NCI-H345 treated with DMSO at 0.1 percent for 48 hours (cell line): ENCODE results near the gene ALX1.
"Not testable (repeated sequence)": the region's sequence is repeated elsewhere in the genome, so short reads cannot be mapped to it uniquely, and the experiment has no call there.

ENCODE experiments used
- DNase-seq: peaks from one replicate; lab custom pipeline; 2025; ENCODE audit not compliant: unreplicated experiment; lab: John Stamatoyannopoulos, UW

Gene ALX1

GRCh38 chr12:85299053-85299452 lies 19.0 kb downstream of the ALX1 start:
- DNase-seq, result no peak

GRCh38 chr12:85301051-85301450 lies 21.0 kb downstream of the ALX1 start:
- no peak for DNase-seq

- DNase-seq, result no peak
Observed at GRCh38 chr12:85308374-85308773, 28.4 kb downstream of the ALX1 start.

GRCh38 chr12:85309125-85309566 lies 29.1 kb downstream of the ALX1 start:
- DNase-seq, result no peak

GRCh38 chr12:85310025-85310424 lies 30.0 kb downstream of the ALX1 start:
- DNase-seq, result no peak

- DNase-seq, result no peak
Observed at GRCh38 chr12:85310456-85311076, 30.5 kb downstream of the ALX1 start.

- not testable (repeated sequence) for DNase-seq
Observed at GRCh38 chr12:85317866-85318636, 38.0 kb downstream of the ALX1 start.

- no peak for DNase-seq
Observed at GRCh38 chr12:85322715-85323114, 42.7 kb downstream of the ALX1 start.

GRCh38 chr12:85325442-85325841 lies 45.4 kb downstream of the ALX1 start:
- no peak for DNase-seq

- peak; percentile 13 for DNase-seq
Observed at GRCh38 chr12:85329913-85330312, 49.9 kb downstream of the ALX1 start.

GRCh38 chr12:85348779-85349178 lies 68.8 kb downstream of the ALX1 start:
- no peak for DNase-seq

- DNase-seq, result no peak
Observed at GRCh38 chr12:85350356-85350755, 70.3 kb downstream of the ALX1 start.
